Gastrocnemius medialis (tissue), 4 donors: Measurements from ENCODE around the gene EGFL7.

Experiments used
- POLR2A ChIP-seq, 2 donors: fragments of 450-650 bp; IDR thresholded peaks; one replicate each; pipeline ENCODE4 v1.6.1; 2017; ENCODE audit warnings: antibody characterized with exemption in 2 of 2, mild to moderate bottlenecking in 2 of 2, moderate library complexity in 2 of 2
- TF ChIP-seq, protein P1 (sequence below), 5 experiments: fragments of 450-650 bp in 3 of 5; fragments of 200-600 bp in 2 of 5; sonication (generic) in 2 of 5; IDR thresholded peaks in 4 of 5; conservative IDR thresholded peaks in 1 of 5; 1 replicate in 4 of 5; 2 replicates in 1 of 5; pipeline ENCODE4 v1.5.1; 2016 to 2019; ENCODE audit warnings: antibody characterized with exemption in 5 of 5, mild to moderate bottlenecking in 3 of 5, moderate library complexity in 3 of 5

DNA sequence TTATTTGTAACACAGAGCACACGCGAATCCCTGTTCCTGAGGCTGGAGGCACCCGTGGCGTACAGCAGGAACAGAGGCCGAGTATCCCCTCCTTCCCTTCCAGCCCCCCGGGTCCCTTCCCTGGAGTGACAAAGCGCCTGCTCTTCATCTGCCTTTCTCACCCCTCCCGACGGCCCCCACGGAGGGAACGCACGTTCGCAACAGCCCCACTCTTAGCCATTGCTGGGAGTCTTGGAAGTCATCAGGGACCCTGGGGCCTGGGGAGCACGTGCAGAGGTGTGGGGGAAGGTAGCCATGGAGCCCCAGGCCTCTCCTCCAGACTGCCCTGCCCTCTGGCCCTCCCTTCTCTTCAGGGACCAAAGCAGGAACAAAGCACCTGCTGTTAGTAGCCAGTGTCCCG is 22.1 kb downstream of the EGFL7 start:
- TF ChIP-seq, protein P1, sequence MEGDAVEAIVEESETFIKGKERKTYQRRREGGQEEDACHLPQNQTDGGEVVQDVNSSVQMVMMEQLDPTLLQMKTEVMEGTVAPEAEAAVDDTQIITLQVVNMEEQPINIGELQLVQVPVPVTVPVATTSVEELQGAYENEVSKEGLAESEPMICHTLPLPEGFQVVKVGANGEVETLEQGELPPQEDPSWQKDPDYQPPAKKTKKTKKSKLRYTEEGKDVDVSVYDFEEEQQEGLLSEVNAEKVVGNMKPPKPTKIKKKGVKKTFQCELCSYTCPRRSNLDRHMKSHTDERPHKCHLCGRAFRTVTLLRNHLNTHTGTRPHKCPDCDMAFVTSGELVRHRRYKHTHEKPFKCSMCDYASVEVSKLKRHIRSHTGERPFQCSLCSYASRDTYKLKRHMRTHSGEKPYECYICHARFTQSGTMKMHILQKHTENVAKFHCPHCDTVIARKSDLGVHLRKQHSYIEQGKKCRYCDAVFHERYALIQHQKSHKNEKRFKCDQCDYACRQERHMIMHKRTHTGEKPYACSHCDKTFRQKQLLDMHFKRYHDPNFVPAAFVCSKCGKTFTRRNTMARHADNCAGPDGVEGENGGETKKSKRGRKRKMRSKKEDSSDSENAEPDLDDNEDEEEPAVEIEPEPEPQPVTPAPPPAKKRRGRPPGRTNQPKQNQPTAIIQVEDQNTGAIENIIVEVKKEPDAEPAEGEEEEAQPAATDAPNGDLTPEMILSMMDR (IDR thresholded peaks at IDR 0.05 in 4 of 5, conservative IDR thresholded peaks at IDR 0.05 in 1 of 5) = no peak
- no peak for TF ChIP-seq POLR2A (IDR thresholded peaks at IDR 0.05)
